Psoas muscle (tissue), 8 donors: Measurements from ENCODE around the gene BCL2L2. TPM values are rescaled to one million over a fixed set of nuclear protein-coding genes. Genes with fewer than 3 reads are reported as not detected.
A peak's percentile ranks its signal among the peaks of the same experiment; 100 is the strongest.

Experiments
- ATAC-seq, 4 donors: fragments of 200-7000 bp; cut with Tn5 transposase; one replicate each; pipeline ENCODE4 v1.9.1; 2020; ENCODE audit warnings: moderate library complexity in 3 of 4, mild to moderate bottlenecking in 2 of 4
- DNase-seq, 2 donors: peaks; one replicate each; pipeline ENCODE4 v3.0.0-alpha.2; 2020
- H3K27ac ChIP-seq: fragments of 200-600 bp; one replicate; pipeline ENCODE4 v1.8.0; 2022
- H3K27me3 ChIP-seq, 3 donors: fragments of 200-600 bp in 1 of 3; one replicate each; pipeline versions ENCODE4 v1.6.1 to v1.8.0; 2013 to 2022; ENCODE audit warnings: low read length in 2 of 3, mild to moderate bottlenecking in 2 of 3, moderate library complexity in 1 of 3; ENCODE audit not compliant: insufficient read depth in 3 of 3
- H3K36me3 ChIP-seq, 2 donors: fragments of 200-600 bp in 1 of 2; one replicate each; pipeline versions ENCODE4 v1.6.1 to v1.8.0; 2013 to 2022; ENCODE audit warnings: low read depth in 1 of 2, mild to moderate bottlenecking in 1 of 2, moderate library complexity in 1 of 2; ENCODE audit not compliant: insufficient read depth in 1 of 2
- H3K4me1 ChIP-seq: fragments of 200-600 bp; one replicate; pipeline ENCODE4 v1.8.0; 2022
- H3K4me3 ChIP-seq: fragments of 200-600 bp; one replicate; pipeline ENCODE4 v1.8.0; 2022; ENCODE audit warnings: mild to moderate bottlenecking
- H3K9me3 ChIP-seq: fragments of 200-600 bp; one replicate; pipeline ENCODE4 v1.8.0; 2022
- WGBS, 3 donors: extraction: QIAGEN DNeasy Blood & Tissue Kit; methylation state at CpG; one replicate each; pipeline versions ENCODE4 v1.1.6 to v1.1.7; 2013; 5-methylcytosine and 5-hydroxymethylcytosine counted together
- intact Hi-C, 2 donors: fragments of 100-400 bp; cut with DNase I; formaldehyde crosslinking; loops; one replicate each; pipeline versions ENCODE4 v1.11.0 to v1.14.2; 2022
- polyA plus RNA-seq, 3 donors: library from polyadenylated mRNA; stranded (reverse); fragments of 200-250 nt; gene quantifications; one replicate each; pipeline ENCODE4 v1.2.3, GENCODE V29; 2013
- total RNA-seq, 4 donors: library from RNA; stranded (reverse); fragmentation: NEBNext Ultra II Directional in 2 of 4; extraction: Animal tissue kit (Norgen Biotek cat#: 25700) in 2 of 4; gene quantifications; one replicate each; pipeline versions ENCODE4 v1.2.1 to v1.2.4, GENCODE V29; 2021 to 2023
- TF ChIP-seq, protein P1 (sequence below): fragments of 200-600 bp; IDR thresholded peaks from one replicate; pipeline ENCODE4 v1.8.0; 2022; ENCODE audit warnings: antibody characterized with exemption
- donor health status: healthy with polysubstance abuse.
- donor health status: DM: no; HTN: no; CAD: no; lungs with moderate emphysema.
- donor health status: Bipolar disorder and iron deficiency.
- donor health status: healthy.
- donor health status: DM: yes; HTN: yes; CAD: no.
- donor health status: DM: no; HTN: no; CAD: no.
- donor health status: DM: no; HTN: no; CAD: no.
- donor health status: DM: yes; HTN: yes; CAD: no.

The BCL2L2 gene
- total and polyA plus RNA-seq, 7 donors = 12.1 to 30.2 (median 23.6) TPM

DNA sequence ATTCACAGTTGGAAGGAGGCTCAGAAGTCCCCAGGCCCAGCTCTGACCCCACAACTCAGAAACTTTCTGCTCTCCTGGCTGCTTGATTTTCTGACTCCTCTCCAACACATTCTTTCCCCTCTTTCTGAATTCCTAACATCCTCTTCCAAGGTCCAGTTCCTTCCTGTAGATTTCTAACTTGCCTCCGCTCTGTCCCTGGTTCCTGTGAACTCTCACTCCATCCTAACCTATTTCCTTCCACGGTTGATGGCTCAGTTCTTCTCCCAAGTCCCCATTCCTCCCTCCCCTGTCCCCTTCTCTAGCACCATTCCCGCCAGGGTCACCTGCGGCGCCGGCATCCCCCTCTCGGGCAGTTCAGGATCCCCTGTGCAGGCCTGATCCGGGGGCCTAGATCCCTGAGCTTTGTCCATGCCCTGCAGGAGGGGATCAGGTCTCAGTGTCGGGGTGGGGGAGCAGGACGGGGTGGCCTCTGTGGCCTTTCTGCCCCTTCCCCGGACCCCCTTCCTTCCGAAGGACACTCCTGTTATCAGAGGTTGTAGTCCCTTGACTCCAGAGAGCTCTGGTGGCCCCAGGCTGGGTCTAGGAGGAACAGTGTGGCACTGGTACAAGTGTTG is 52.0 kb downstream of the BCL2L2 start:
- Histone ChIP-seq H3K36me3 (no peaks in the 10 kb centered on the region), H3K4me1 (no peaks in the 10 kb centered on the region), H3K27me3 (peaks cover 0 to 21% (median 3%) of the 10 kb centered on the region in 3 donors), H3K9me3 (no peaks in the 10 kb centered on the region), H3K4me3 (no peak overlapping the region), H3K27ac (no peak overlapping the region)
- TF ChIP-seq, protein P1, sequence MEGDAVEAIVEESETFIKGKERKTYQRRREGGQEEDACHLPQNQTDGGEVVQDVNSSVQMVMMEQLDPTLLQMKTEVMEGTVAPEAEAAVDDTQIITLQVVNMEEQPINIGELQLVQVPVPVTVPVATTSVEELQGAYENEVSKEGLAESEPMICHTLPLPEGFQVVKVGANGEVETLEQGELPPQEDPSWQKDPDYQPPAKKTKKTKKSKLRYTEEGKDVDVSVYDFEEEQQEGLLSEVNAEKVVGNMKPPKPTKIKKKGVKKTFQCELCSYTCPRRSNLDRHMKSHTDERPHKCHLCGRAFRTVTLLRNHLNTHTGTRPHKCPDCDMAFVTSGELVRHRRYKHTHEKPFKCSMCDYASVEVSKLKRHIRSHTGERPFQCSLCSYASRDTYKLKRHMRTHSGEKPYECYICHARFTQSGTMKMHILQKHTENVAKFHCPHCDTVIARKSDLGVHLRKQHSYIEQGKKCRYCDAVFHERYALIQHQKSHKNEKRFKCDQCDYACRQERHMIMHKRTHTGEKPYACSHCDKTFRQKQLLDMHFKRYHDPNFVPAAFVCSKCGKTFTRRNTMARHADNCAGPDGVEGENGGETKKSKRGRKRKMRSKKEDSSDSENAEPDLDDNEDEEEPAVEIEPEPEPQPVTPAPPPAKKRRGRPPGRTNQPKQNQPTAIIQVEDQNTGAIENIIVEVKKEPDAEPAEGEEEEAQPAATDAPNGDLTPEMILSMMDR = no peak
- intact Hi-C loops = no loop called here
- WGBS, 3 donors = 83 to 91% (median 86%) methylated on average over 12 of the region's 12 CpGs
- no peak for DNase-seq
- no peak for ATAC-seq

DNA sequence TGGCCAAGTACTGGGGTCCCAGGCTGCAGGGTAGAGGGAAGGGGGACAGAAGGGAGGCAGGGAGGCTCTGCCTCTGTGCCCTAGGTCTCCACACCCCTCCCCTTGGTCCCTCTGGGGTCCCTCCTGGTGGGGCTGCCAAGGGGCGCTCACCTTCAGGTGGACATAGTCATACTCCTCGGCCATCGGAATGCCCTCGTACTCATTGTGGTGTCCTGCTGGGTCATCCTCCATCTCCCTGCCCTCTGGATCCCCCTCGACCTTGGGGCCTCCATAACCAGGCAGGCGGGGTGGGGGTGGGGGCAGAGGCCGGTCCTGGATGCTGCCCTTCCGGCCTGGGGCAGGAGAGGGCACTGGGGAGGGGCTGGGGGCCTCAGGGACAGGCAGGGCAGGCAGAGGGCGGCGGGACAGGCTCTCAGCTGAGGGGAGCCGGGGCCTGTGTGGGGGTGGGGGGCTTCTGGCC is 52.6 kb downstream of the BCL2L2 start:
- TF ChIP-seq, protein P1 = no peak
- Histone ChIP-seq H3K27ac (no peak overlapping the region), H3K4me3 (no peak overlapping the region), H3K4me1 (no peaks in the 10 kb centered on the region), H3K27me3 (peaks cover 0 to 19% (median 5%) of the 10 kb centered on the region in 3 donors), H3K9me3 (no peaks in the 10 kb centered on the region), H3K36me3 (no peaks in the 10 kb centered on the region)
- 80 to 84% (median 83%) methylated on average over 9 to 11 of the region's 11 CpGs for WGBS, 3 donors
- intact Hi-C loops = no loop called here
- no peak for DNase-seq
- no peak for ATAC-seq

DNA sequence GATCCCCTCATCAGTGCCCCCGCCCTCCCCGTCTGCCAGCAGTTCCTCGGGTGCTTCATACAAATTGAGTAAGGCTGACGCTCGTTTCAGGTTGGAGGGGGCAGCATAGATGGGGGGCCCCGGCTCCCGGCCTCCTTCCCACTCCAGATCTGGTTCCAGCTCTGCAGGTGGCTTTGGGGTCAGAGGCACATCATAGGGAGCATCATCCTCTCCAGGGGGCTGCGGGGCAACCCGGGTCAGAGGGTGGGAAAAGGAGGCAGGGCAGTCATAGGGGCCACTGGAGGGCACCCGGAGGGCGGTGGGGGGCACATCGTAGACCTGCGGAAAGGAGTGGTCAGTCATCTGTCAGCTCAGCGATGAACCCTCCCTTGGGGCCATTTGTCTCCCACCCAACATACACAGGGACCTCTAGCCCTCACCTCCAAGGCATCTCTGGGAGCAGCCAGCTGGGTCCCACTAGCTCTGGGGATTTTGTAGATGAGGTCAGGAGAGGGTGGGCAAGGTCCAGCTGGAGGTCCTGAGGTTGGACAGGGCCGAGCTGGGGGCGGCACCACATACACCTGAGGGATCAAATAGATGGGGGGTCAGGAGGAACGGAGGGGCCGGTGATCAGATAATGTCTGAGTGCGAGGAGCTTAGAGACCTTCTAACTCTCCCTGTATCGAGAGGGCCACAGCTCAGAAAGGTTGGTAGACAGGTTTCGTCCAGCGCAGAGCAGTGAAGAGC is 53.3 kb downstream of the BCL2L2 start:
- H3K27me3 ChIP-seq = peaks cover 0 to 22% (median 6%) of the 10 kb centered on the region in 3 donors
- 85 to 89% (median 86%) methylated on average over 22 of the region's 22 CpGs for WGBS, 3 donors
- H3K4me1 ChIP-seq = no peaks in the 10 kb centered on the region
- H3K36me3 ChIP-seq = no peaks in the 10 kb centered on the region
- no peak overlapping the region for H3K4me3 ChIP-seq
- TF ChIP-seq, protein P1 = no peak
- no peaks in the 10 kb centered on the region for H3K9me3 ChIP-seq
- intact Hi-C loops = no loop called here
- no peak overlapping the region for H3K27ac ChIP-seq
- ATAC-seq (no peak), DNase-seq (no peak)

DNA sequence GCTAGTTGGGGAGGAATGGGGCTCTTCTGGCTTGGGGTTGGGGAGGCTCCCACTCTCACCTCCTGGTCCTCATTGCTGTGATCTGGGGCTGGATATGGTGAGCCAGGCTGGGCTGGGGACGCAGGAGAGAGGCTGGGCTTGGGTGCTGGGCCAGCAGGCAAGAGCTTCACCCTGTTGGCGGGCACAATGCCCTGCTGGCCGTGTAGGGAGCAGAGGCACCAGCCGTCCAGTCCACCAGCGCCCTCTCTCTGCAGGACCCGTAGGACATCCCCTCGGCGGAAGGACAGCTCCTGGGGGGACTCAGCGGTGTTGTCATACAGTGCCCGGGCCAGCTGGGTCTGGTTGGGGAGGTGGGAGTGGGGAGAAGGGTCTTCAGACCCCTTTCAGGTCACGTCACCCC is 53.9 kb downstream of the BCL2L2 start:
- intact Hi-C loops = no loop called here
- DNase-seq (no peak), ATAC-seq (peak in 1 of 4 donors; percentile 21)
- H3K36me3 ChIP-seq = no peaks in the 10 kb centered on the region
- no peak overlapping the region for H3K27ac ChIP-seq
- H3K9me3 ChIP-seq = no peaks in the 10 kb centered on the region
- peaks cover 0 to 22% (median 6%) of the 10 kb centered on the region in 3 donors for H3K27me3 ChIP-seq
- H3K4me1 ChIP-seq = no peaks in the 10 kb centered on the region
- H3K4me3 ChIP-seq = no peak overlapping the region
- TF ChIP-seq, protein P1 = no peak
- 61 to 83% (median 64%) methylated on average over 11 of the region's 11 CpGs for WGBS, 3 donors
